Natural killer cell treated with Interleukin-12 subunit alpha and Interleukin-12 subunit beta and Interleukin-15 and Interleukin-18, amount 100 ng/mL, for 72 hours (primary cell): Measurements from ENCODE around the gene TIMP2. TPM values are rescaled to one million over a fixed set of nuclear protein-coding genes. Genes with fewer than 3 reads are reported as not detected.
"Not testable (repeated sequence)": the region's sequence is repeated elsewhere in the genome, so short reads cannot be mapped to it uniquely, and the experiment has no call there.

Experiments used
- ATAC-seq, 2 donors: fragments of 150-1000 bp; cut with Tn5 transposase in 1 of 2; sonication (Bioruptor Pico), chemical (Tn5 transposase) in 1 of 2; 2 replicates each; pipeline ENCODE4 v1.10.0; 2021
- DNase-seq: peaks from one replicate; pipeline ENCODE4 v3.0.0; 2022; ENCODE audit warnings: low spot score
- H3K27ac Mint-ChIP-seq, 2 donors: 1 replicate in 1 of 2; 2 replicates in 1 of 2; pipeline ENCODE4 v1.8.0; 2022; ENCODE audit warnings: mixed read lengths in 2 of 2, mild to moderate bottlenecking in 1 of 2, moderate library complexity in 1 of 2
- H3K27me3 Mint-ChIP-seq, 2 donors: 1 replicate in 1 of 2; 2 replicates in 1 of 2; pipeline ENCODE4 v1.8.0; 2022; ENCODE audit warnings: mixed read lengths in 2 of 2
- H3K36me3 Mint-ChIP-seq: one replicate; pipeline ENCODE4 v1.8.0; 2022; ENCODE audit warnings: mixed read lengths
- H3K4me1 Mint-ChIP-seq, 2 donors: 1 replicate in 1 of 2; 2 replicates in 1 of 2; pipeline ENCODE4 v1.8.0; 2022; ENCODE audit warnings: low read depth in 2 of 2, mixed read lengths in 2 of 2, mild to moderate bottlenecking in 1 of 2
- H3K4me3 Mint-ChIP-seq: one replicate; pipeline ENCODE4 v1.8.0; 2022; ENCODE audit warnings: mixed read lengths
- H3K9me3 Mint-ChIP-seq: 2 replicates; pipeline ENCODE4 v1.8.0; 2022; ENCODE audit warnings: mixed read lengths
- total RNA-seq, 2 donors: library from RNA; stranded (reverse); gene quantifications; one replicate each; pipeline ENCODE4 v1.2.3, GENCODE V29; 2022

TIMP2 gene
- total RNA-seq, 2 donors from 2014 or later = 0.43 TPM; not detected in 1

DNA sequence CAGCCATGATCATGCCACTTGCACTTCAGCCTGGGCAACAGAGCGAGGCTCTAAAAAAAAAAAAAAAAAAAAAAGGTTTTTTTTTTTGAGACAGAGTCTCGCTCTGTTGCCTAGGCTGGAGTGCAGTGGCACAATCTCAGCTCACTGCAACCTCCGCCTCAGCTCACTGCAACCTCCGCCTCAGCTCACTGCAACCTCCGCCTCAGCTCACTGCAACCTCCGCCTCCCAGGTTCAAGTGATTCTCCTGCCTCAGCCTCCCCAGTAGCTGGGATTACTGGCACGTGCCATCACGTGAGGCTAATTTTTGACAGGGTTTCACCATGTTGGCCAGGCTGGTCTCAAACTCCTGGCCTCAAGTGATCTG, 37.8 kb upstream of the TIMP2 start:
- ATAC-seq, DNase-seq, H3K27me3 Mint-ChIP-seq, H3K4me1 Mint-ChIP-seq, H3K27ac Mint-ChIP-seq, H3K36me3 Mint-ChIP-seq, H3K9me3 Mint-ChIP-seq, H3K4me3 Mint-ChIP-seq: not testable (repeated sequence)

DNA sequence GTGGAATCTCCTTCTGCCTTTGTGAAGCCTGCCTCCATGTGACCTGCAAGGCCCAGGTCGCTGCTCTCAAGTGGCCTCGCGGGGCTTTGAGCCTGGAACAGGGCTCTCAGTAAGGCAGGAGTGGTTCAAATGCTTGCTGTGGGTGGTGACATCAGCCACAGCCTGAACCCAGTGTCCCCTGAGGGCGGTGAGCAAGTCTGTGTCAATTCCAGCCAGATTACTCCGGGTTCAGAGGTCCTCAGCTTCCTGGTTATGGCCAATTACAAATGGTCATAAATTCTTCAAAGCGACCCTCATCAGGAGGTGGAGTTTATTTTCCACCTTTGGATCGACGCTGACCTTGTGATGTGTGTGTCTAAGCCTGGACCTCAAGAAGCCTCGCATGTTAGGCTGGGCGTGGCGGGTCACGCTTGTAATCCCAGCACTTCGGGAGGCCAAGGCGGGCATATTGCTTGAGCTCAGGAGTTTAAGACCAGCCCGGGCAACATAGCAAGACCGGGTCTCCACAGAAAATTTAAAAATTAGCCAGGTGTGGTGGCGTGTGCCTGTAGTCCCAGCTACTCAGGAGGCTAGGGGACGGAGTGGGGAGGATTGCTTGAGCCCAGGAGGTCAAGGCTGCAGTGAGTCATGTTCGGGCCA, 37.3 kb upstream of the TIMP2 start:
- no peaks in the 10 kb centered on the region for H3K4me1 Mint-ChIP-seq
- DNase-seq (no peak), ATAC-seq (no peak)
- no peak overlapping the region for H3K27ac Mint-ChIP-seq
- H3K4me3 Mint-ChIP-seq = no peak overlapping the region
- no peaks in the 10 kb centered on the region for H3K9me3 Mint-ChIP-seq
- H3K36me3 Mint-ChIP-seq = no peaks in the 10 kb centered on the region
- peaks cover 0 to 2% of the 10 kb centered on the region in 2 donors for H3K27me3 Mint-ChIP-seq

DNA sequence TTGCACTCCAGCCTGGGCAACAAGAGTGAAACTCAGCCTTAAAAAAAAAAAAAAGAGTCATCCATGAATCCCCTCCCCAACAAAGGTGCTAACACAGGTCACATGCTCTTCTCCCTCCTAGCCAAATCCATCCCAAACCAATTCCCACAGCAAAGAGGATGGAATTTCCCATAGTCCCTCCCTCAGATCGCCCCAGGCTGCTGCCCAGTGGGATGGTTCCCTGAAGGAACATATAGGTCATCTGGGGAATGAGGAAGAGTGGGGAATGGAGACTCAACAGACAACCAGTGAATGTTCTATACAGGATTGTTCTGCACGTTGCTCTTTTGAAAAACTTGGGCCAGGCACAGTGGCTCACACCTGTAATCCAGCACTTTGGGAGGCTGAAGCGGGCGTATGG, 36.4 kb upstream of the TIMP2 start:
- Mint-ChIP-seq H3K9me3 (no peaks in the 10 kb centered on the region), H3K27ac (no peak overlapping the region), H3K4me3 (no peak overlapping the region), H3K27me3 (peaks cover 0 to 2% of the 10 kb centered on the region in 2 donors), H3K4me1 (no peaks in the 10 kb centered on the region), H3K36me3 (no peaks in the 10 kb centered on the region)
- no peak for ATAC-seq
- DNase-seq = no peak

DNA sequence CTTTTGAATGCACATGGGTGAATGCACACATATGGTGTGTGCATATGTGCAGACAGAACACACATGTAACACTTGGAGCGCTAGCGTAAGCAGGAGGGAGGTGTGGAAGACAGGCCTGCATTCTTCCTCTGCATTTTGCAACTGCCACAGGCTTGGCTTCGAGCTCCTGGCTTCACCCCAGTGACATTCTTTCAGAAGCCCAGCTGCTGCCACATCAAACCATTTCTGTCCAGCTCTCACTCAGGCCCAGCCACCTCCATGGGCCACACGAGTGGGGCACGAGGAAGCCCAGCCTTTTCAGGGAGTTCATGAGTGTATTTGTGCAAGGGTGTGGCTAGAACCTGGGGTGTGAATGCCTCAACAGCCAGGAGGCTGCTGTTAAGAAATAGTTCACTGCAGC, 35.7 kb upstream of the TIMP2 start:
- Mint-ChIP-seq H3K27me3 (peaks cover 0 to 2% of the 10 kb centered on the region in 2 donors), H3K36me3 (no peaks in the 10 kb centered on the region), H3K4me3 (no peak overlapping the region), H3K4me1 (no peaks in the 10 kb centered on the region), H3K27ac (no peak overlapping the region), H3K9me3 (no peaks in the 10 kb centered on the region)
- no peak for DNase-seq
- no peak for ATAC-seq

GRCh38 chr17:78959803-78960202, 34.6 kb upstream of the TIMP2 start:
- Mint-ChIP-seq H3K27me3 (no peaks in the 10 kb centered on the region), H3K36me3 (no peaks in the 10 kb centered on the region), H3K4me3 (no peak overlapping the region), H3K9me3 (no peaks in the 10 kb centered on the region), H3K4me1 (no peaks in the 10 kb centered on the region), H3K27ac (no peak overlapping the region)
- ATAC-seq (no peak), DNase-seq (no peak)

- no peaks in the 10 kb centered on the region for H3K4me1 Mint-ChIP-seq
- no peaks in the 10 kb centered on the region for H3K27me3 Mint-ChIP-seq
- no peaks in the 10 kb centered on the region for H3K9me3 Mint-ChIP-seq
- no peak overlapping the region for H3K4me3 Mint-ChIP-seq
- DNase-seq (no peak), ATAC-seq (no peak)
- H3K36me3 Mint-ChIP-seq = no peaks in the 10 kb centered on the region
- H3K27ac Mint-ChIP-seq = no peak overlapping the region
These were observed 33.5 kb upstream of the TIMP2 start for GRCh38 chr17:78958641-78959127.

GRCh38 chr17:78957128-78957527, 31.9 kb upstream of the TIMP2 start:
- no peaks in the 10 kb centered on the region for H3K4me1 Mint-ChIP-seq
- H3K36me3 Mint-ChIP-seq = no peaks in the 10 kb centered on the region
- DNase-seq = no peak
- no peak for ATAC-seq
- H3K27ac Mint-ChIP-seq = no peak overlapping the region
- H3K9me3 Mint-ChIP-seq = no peaks in the 10 kb centered on the region
- H3K4me3 Mint-ChIP-seq = no peak overlapping the region
- no peaks in the 10 kb centered on the region for H3K27me3 Mint-ChIP-seq

DNA sequence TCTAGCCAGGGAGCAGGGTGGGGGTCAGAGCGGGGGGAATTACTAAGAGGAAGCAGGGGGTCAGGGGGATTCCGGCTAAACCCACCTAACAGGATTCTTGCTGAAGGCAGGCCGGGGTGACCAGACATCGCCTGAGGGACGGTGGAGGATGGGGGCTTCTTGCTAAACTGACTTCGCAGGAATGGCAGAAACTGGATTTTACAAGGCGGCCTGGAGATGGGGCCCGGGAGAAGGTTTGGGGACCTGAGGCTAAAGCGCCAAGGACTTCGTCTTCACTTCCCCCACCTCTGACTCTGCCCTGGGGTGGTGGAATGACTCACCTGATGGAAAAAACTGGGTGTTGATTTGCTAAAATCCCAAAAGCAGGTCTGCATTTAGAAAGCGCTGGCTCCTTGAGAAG, 31.1 kb upstream of the TIMP2 start:
- H3K27me3 Mint-ChIP-seq = no peaks in the 10 kb centered on the region
- H3K27ac Mint-ChIP-seq = no peak overlapping the region
- H3K4me1 Mint-ChIP-seq = no peaks in the 10 kb centered on the region
- DNase-seq = no peak
- no peak overlapping the region for H3K4me3 Mint-ChIP-seq
- ATAC-seq = no peak
- no peaks in the 10 kb centered on the region for H3K9me3 Mint-ChIP-seq
- H3K36me3 Mint-ChIP-seq = no peaks in the 10 kb centered on the region

GRCh38 chr17:78954684-78955083, 29.5 kb upstream of the TIMP2 start:
- peak overlapping the region in 1 of 2 donors; percentile 29 for H3K27ac Mint-ChIP-seq
- no peaks in the 10 kb centered on the region for H3K27me3 Mint-ChIP-seq
- no peak overlapping the region for H3K4me3 Mint-ChIP-seq
- DNase-seq = no peak
- peak in 1 of 2 donors; percentile 63 for ATAC-seq
- no peaks in the 10 kb centered on the region for H3K9me3 Mint-ChIP-seq
- no peaks in the 10 kb centered on the region for H3K36me3 Mint-ChIP-seq
- no peaks in the 10 kb centered on the region for H3K4me1 Mint-ChIP-seq

- DNase-seq (no peak), ATAC-seq (no peak)
- H3K36me3 Mint-ChIP-seq = no peaks in the 10 kb centered on the region
- H3K27me3 Mint-ChIP-seq = no peaks in the 10 kb centered on the region
- no peak overlapping the region for H3K4me3 Mint-ChIP-seq
- no peaks in the 10 kb centered on the region for H3K9me3 Mint-ChIP-seq
- no peak overlapping the region for H3K27ac Mint-ChIP-seq
- no peaks in the 10 kb centered on the region for H3K4me1 Mint-ChIP-seq
These were observed 28.5 kb upstream of the TIMP2 start for GRCh38 chr17:78953356-78954350.

DNA sequence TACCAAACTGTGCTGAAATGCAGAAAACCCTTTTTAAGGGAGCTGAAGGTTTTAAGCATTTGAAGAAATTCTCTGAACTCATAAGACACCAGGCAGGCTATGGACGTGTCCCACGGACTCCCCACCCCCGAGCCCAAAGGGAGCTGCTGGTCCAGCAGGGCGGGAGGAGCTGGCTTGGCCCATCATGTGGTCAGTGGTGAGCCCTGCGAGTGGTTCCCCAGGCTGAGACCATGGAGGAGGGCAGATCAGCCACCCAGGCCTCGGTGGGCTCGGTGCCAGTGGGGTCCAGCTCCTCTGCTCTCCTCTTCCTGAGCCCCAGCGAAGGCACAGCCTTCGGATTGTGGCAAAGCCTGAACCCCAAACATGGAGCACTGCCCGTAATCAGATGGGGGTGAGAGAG, 27.5 kb upstream of the TIMP2 start:
- Mint-ChIP-seq H3K9me3 (no peaks in the 10 kb centered on the region), H3K4me3 (no peak overlapping the region), H3K4me1 (no peaks in the 10 kb centered on the region), H3K27me3 (no peaks in the 10 kb centered on the region), H3K27ac (no peak overlapping the region), H3K36me3 (no peaks in the 10 kb centered on the region)
- DNase-seq = no peak
- ATAC-seq = no peak

DNA sequence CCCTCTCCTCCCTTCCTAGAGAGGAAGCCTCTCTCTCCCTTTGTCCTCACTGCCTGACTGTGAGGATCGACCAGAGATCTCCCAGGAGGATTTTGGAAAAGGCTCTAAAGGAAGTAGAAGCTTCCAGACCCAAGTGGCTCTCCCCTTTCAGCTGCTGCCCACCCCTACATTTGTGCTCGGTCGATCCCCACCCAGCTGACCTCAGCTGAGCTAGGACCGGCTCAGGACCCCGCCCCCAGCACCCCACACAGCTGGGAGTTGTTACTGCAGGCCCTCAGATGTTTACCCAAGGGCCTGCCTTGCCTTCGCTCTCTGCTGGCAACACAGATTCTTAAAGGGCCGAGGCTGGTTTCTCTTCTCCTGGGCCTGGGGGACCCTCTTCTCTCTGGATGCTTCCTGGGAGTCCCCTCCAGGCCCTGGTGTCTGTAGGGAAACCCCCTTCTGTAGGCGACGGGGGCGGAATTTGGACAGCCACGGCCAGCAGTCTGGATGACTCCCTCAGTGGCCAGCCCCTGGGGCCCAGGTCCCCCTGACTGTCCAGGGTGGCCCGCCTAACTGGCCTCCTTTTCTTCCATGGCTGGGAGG, 26.9 kb upstream of the TIMP2 start:
- H3K36me3 Mint-ChIP-seq = no peaks in the 10 kb centered on the region
- no peak overlapping the region for H3K27ac Mint-ChIP-seq
- H3K9me3 Mint-ChIP-seq = no peaks in the 10 kb centered on the region
- no peak for ATAC-seq
- no peak for DNase-seq
- H3K4me3 Mint-ChIP-seq = no peak overlapping the region
- no peaks in the 10 kb centered on the region for H3K27me3 Mint-ChIP-seq
- no peaks in the 10 kb centered on the region for H3K4me1 Mint-ChIP-seq

DNA sequence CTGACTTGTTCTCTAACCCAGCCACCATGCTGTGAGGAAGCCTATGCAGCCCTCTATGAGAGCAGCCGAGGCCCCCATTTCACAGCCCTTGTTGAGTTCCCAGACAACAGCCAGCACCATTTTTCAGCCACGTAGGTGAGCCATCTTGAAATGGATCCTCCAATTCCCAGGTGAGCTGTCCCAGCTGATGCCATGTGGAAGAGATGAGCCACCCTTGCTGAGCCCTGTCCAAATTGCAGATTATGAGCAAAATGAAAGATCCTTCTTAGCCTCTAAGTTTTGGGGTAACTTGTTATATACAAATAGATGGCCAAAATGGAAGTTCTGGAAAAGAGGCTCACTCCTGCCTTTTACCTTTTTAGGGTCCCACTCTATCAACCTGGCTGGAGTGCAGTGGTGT, 25.7 kb upstream of the TIMP2 start:
- Mint-ChIP-seq H3K36me3 (no peaks in the 10 kb centered on the region), H3K27me3 (peaks cover 0 to 2% of the 10 kb centered on the region in 2 donors), H3K27ac (no peak overlapping the region), H3K4me1 (no peaks in the 10 kb centered on the region), H3K9me3 (no peaks in the 10 kb centered on the region), H3K4me3 (no peak overlapping the region)
- no peak for DNase-seq
- ATAC-seq = no peak
